Ishikawa (cell line): ENCODE data around the gene TMEM212.

ENCODE experiments used
- CEBPB ChIP-seq: IDR thresholded peaks from 2 replicates; pipeline ENCODE4 v1.6.1; 2012
- CREB1 ChIP-seq: IDR thresholded peaks from 2 replicates; pipeline ENCODE4 v1.6.1; 2012; ENCODE audit warnings: low read depth
- EGR1 ChIP-seq: IDR thresholded peaks from 2 replicates; pipeline ENCODE4 v1.6.1; 2012
- EP300 ChIP-seq: IDR thresholded peaks from 2 replicates; pipeline ENCODE4 v1.6.1; 2012; ENCODE audit warnings: borderline replicate concordance
- FOXM1 ChIP-seq: IDR thresholded peaks from 2 replicates; pipeline ENCODE4 v1.6.1; 2012; ENCODE audit warnings: low read depth, borderline replicate concordance
- MAX ChIP-seq: IDR thresholded peaks from 2 replicates; pipeline ENCODE4 v1.6.1; 2012
- NFIC ChIP-seq: IDR thresholded peaks from 2 replicates; pipeline ENCODE4 v1.6.1; 2012
- RAD21 ChIP-seq: IDR thresholded peaks from 2 replicates; pipeline ENCODE4 v1.6.1; 2012; ENCODE audit warnings: low read depth
- REST ChIP-seq: IDR thresholded peaks from 2 replicates; pipeline ENCODE4 v1.6.1; 2012; ENCODE audit warnings: low read depth, mild to moderate bottlenecking
- TAF1 ChIP-seq: IDR thresholded peaks from 2 replicates; pipeline ENCODE4 v1.6.1; 2012; ENCODE audit warnings: low read depth, mild to moderate bottlenecking
- TCF12 ChIP-seq: IDR thresholded peaks from 2 replicates; pipeline ENCODE4 v1.6.1; 2012; ENCODE audit warnings: low read depth
- TEAD4 ChIP-seq: IDR thresholded peaks from 2 replicates; pipeline ENCODE4 v1.6.1; 2012
- USF1 ChIP-seq: IDR thresholded peaks from 2 replicates; pipeline ENCODE4 v1.6.1; 2012
- YY1 ChIP-seq: IDR thresholded peaks from 2 replicates; pipeline ENCODE4 v1.6.1; 2012; ENCODE audit warnings: low read depth
- ZBTB7A ChIP-seq: IDR thresholded peaks from 2 replicates; pipeline ENCODE4 v1.6.1; 2012; ENCODE audit warnings: low read depth

The TMEM212 gene

GRCh38 chr3:171896316-171896715 lies 53.2 kb downstream of the TMEM212 start:
- TF ChIP-seq NFIC (no peak), CREB1 (no peak), MAX (no peak), EP300 (no peak), EGR1 (no peak), TAF1 (no peak), REST (no peak), TCF12 (no peak), ZBTB7A (no peak), USF1 (no peak), CEBPB (no peak), FOXM1 (no peak)

- TF ChIP-seq EP300 (no peak), FOXM1 (no peak), EGR1 (no peak), MAX (no peak), RAD21 (no peak), USF1 (no peak), TCF12 (no peak), ZBTB7A (no peak), NFIC (no peak), TEAD4 (no peak), CREB1 (no peak), CEBPB (no peak), REST (no peak), TAF1 (no peak), YY1 (no peak)
Measured at GRCh38 chr3:171898192-171898591, 55.0 kb downstream of the TMEM212 start.

GRCh38 chr3:171900446-171900845 lies 57.3 kb downstream of the TMEM212 start:
- no peak for TF ChIP-seq TEAD4
- no peak for TF ChIP-seq TCF12
- TF ChIP-seq RAD21 = no peak
- TF ChIP-seq ZBTB7A = no peak
- no peak for TF ChIP-seq USF1
- TF ChIP-seq EP300 = no peak
- no peak for TF ChIP-seq CREB1
- TF ChIP-seq YY1 = no peak
- TF ChIP-seq MAX = no peak
- no peak for TF ChIP-seq NFIC
- TF ChIP-seq FOXM1 = no peak

- no peak for TF ChIP-seq MAX
- no peak for TF ChIP-seq EP300
- TF ChIP-seq TCF12 = no peak
- no peak for TF ChIP-seq YY1
Measured at GRCh38 chr3:171901615-171902312, 58.6 kb downstream of the TMEM212 start.

- TF ChIP-seq RAD21 (no peak), CEBPB (no peak), EGR1 (no peak), USF1 (no peak), YY1 (no peak), CREB1 (no peak), NFIC (no peak), TEAD4 (no peak), TAF1 (no peak), TCF12 (no peak), EP300 (no peak), MAX (no peak), ZBTB7A (no peak), REST (no peak), FOXM1 (no peak)
Measured at GRCh38 chr3:171904829-171905228, 61.7 kb downstream of the TMEM212 start.
